H9 (cell line): ENCODE measurements around the gene SCYGR6. TPM values are rescaled to one million over a fixed set of nuclear protein-coding genes. Genes with fewer than 3 reads are reported as not detected.

Experiments used
- DNase-seq: peaks from one replicate; pipeline ENCODE4 v3.0.0-alpha.2; 2017
- H2AFZ ChIP-seq: one replicate; pipeline ENCODE4 v1.6.1; 2013; ENCODE audit warnings: mild to moderate bottlenecking, low read length, control low read depth, moderate library complexity
- H2AK5ac ChIP-seq: 2 replicates; pipeline ENCODE4 v1.6.1; 2013; ENCODE audit warnings: low read length, control low read depth, mixed read lengths; ENCODE audit not compliant: insufficient read length
- H2BK120ac ChIP-seq: one replicate; pipeline ENCODE4 v1.6.1; 2013; ENCODE audit warnings: low read depth, mild to moderate bottlenecking, low read length, control low read depth, inconsistent platforms; ENCODE audit not compliant: poor library complexity, severe bottlenecking
- H2BK12ac ChIP-seq: 2 replicates; pipeline ENCODE4 v1.6.1; 2013; ENCODE audit warnings: low read length, control low read depth, mixed read lengths, low read depth; ENCODE audit not compliant: insufficient read length
- H2BK15ac ChIP-seq: 2 replicates; pipeline ENCODE4 v1.6.1; 2013; ENCODE audit warnings: low read depth, low read length, control low read depth
- H2BK20ac ChIP-seq: one replicate; pipeline ENCODE4 v1.6.1; 2013; ENCODE audit warnings: low read depth, mild to moderate bottlenecking, low read length, control low read depth, inconsistent platforms; ENCODE audit not compliant: poor library complexity, severe bottlenecking
- H2BK5ac ChIP-seq: 2 replicates; pipeline ENCODE4 v1.6.1; 2013; ENCODE audit warnings: low read length, control low read depth, mixed read lengths; ENCODE audit not compliant: insufficient read length
- H3K14ac ChIP-seq: 2 replicates; pipeline ENCODE4 v1.6.1; 2013; ENCODE audit warnings: low read length, control low read depth; ENCODE audit not compliant: insufficient read depth
- H3K18ac ChIP-seq: 2 replicates; pipeline ENCODE4 v1.6.1; 2013; ENCODE audit warnings: low read depth, mild to moderate bottlenecking, mixed read lengths, low read length, control low read depth; ENCODE audit not compliant: insufficient read length
- H3K23ac ChIP-seq: 2 replicates; pipeline ENCODE4 v1.6.1; 2013; ENCODE audit warnings: low read length, control low read depth, mixed read lengths, low read depth; ENCODE audit not compliant: insufficient read length
- H3K23me2 ChIP-seq: 2 replicates; pipeline ENCODE4 v1.6.1; 2013; ENCODE audit warnings: low read depth, mild to moderate bottlenecking, mixed read lengths, low read length, control low read depth; ENCODE audit not compliant: insufficient read length, poor library complexity, severe bottlenecking
- H3K27ac ChIP-seq: 2 replicates; pipeline ENCODE4 v1.5.1; 2013; ENCODE audit warnings: low read length, control low read depth, mixed read lengths, low read depth; ENCODE audit not compliant: insufficient read length
- H3K27me3 ChIP-seq: 2 replicates; pipeline ENCODE4 v1.6.1; 2013; ENCODE audit warnings: low read length, control low read depth, inconsistent platforms; ENCODE audit not compliant: insufficient read depth
- H3K4ac ChIP-seq: 2 replicates; pipeline ENCODE4 v1.6.1; 2013; ENCODE audit warnings: low read depth, mild to moderate bottlenecking, control low read depth, inconsistent platforms, low read length, moderate library complexity
- H3K4me1 ChIP-seq: 2 replicates; pipeline ENCODE4 v1.6.1; 2013; ENCODE audit warnings: low read length, control low read depth, inconsistent platforms; ENCODE audit not compliant: insufficient read depth
- H3K4me2 ChIP-seq: 2 replicates; pipeline ENCODE4 v1.6.1; 2013; ENCODE audit warnings: low read length, control low read depth, mixed read lengths; ENCODE audit not compliant: insufficient read length, insufficient read depth
- H3K56ac ChIP-seq: 2 replicates; pipeline ENCODE4 v1.6.1; 2013; ENCODE audit warnings: low read depth, mild to moderate bottlenecking, mixed read lengths, low read length, control low read depth; ENCODE audit not compliant: insufficient read length
- H3K79me1 ChIP-seq: 2 replicates; pipeline ENCODE4 v1.6.1; 2013; ENCODE audit warnings: low read depth, mild to moderate bottlenecking, moderate library complexity, low read length, control low read depth, inconsistent platforms; ENCODE audit not compliant: insufficient read depth, poor library complexity, severe bottlenecking
- H3K79me2 ChIP-seq: 2 replicates; pipeline ENCODE4 v1.6.1; 2013; ENCODE audit warnings: low read length, control low read depth, inconsistent platforms; ENCODE audit not compliant: insufficient read depth
- H3K9ac ChIP-seq: 2 replicates; pipeline ENCODE4 v1.6.1; 2013; ENCODE audit warnings: low read length, control low read depth, mixed read lengths; ENCODE audit not compliant: insufficient read length; ENCODE audit errors: extremely low read depth
- H3K9me3 ChIP-seq: one replicate; pipeline ENCODE4 v1.6.1; 2013; ENCODE audit warnings: low read depth, low read length, inconsistent platforms; ENCODE audit not compliant: control insufficient read depth
- H3T11ph ChIP-seq: one replicate; pipeline ENCODE4 v1.6.1; 2013; ENCODE audit warnings: mild to moderate bottlenecking, low read length, control low read depth, inconsistent platforms
- H4K20me1 ChIP-seq: one replicate; pipeline ENCODE4 v1.6.1; 2013; ENCODE audit not compliant: control insufficient read depth, insufficient read length, insufficient read depth
- H4K5ac ChIP-seq: 2 replicates; pipeline ENCODE4 v1.6.1; 2013; ENCODE audit warnings: low read depth, mild to moderate bottlenecking, mixed read lengths, low read length, control low read depth; ENCODE audit not compliant: insufficient read length
- H4K8ac ChIP-seq: replicated peaks from 2 replicates; pipeline ENCODE4 v1.6.1; 2013; ENCODE audit warnings: low read length, control low read depth, mixed read lengths, low read depth; ENCODE audit not compliant: insufficient read length
- H4K91ac ChIP-seq: 2 replicates; pipeline ENCODE4 v1.6.1; 2013; ENCODE audit warnings: low read depth, mild to moderate bottlenecking, moderate library complexity, mixed read lengths, low read length, control low read depth; ENCODE audit not compliant: insufficient read length
- H3K27ac Mint-ChIP-seq, 3 experiments: 2 replicates in 2 of 3; 3 replicates in 1 of 3; pipeline ENCODE4 v1.8.0; 2020 to 2021; ENCODE audit warnings: mixed read lengths in 3 of 3, mild to moderate bottlenecking in 1 of 3, moderate library complexity in 1 of 3
- H3K27me3 Mint-ChIP-seq: 2 replicates; pipeline ENCODE4 v1.8.0; 2021; ENCODE audit warnings: low read depth, mild to moderate bottlenecking, moderate library complexity, mixed read lengths
- H3K36me3 Mint-ChIP-seq, 3 experiments: 2 replicates in 2 of 3; 3 replicates in 1 of 3; pipeline ENCODE4 v1.8.0; 2020 to 2021; ENCODE audit warnings: low read depth in 3 of 3, mixed read lengths in 3 of 3; ENCODE audit not compliant: insufficient read depth in 1 of 3
- H3K4me1 Mint-ChIP-seq, 2 experiments: 2 replicates each; pipeline ENCODE4 v1.8.0; 2020; ENCODE audit warnings: mixed read lengths in 2 of 2
- H3K4me3 Mint-ChIP-seq, 2 experiments: 2 replicates in 1 of 2; 3 replicates in 1 of 2; pipeline ENCODE4 v1.8.0; 2020 to 2021; ENCODE audit warnings: mild to moderate bottlenecking in 2 of 2, mixed read lengths in 2 of 2, moderate library complexity in 1 of 2
- H3K9me3 Mint-ChIP-seq, 2 experiments: 2 replicates in 1 of 2; 3 replicates in 1 of 2; pipeline ENCODE4 v1.8.0; 2020; ENCODE audit warnings: mild to moderate bottlenecking in 2 of 2, mixed read lengths in 2 of 2, moderate library complexity in 1 of 2
- CTCF ChIP-seq: fragments of 200-600 bp; sonication (generic); conservative IDR thresholded peaks from 3 replicates; pipeline ENCODE4 v1.8.0; 2021; ENCODE audit warnings: antibody characterized with exemption, mild to moderate bottlenecking
- WGBS: extraction: QIAGEN DNeasy Blood & Tissue Kit; methylation state at CpG from one replicate; pipeline ENCODE4 v1.1.7; 2013; ENCODE audit warnings: missing lambda C conversion rate, low lambda C conversion rate, mixed read lengths; ENCODE audit not compliant: insufficient read length; ENCODE audit errors: extremely low coverage; 5-methylcytosine and 5-hydroxymethylcytosine counted together
- total RNA-seq: library from RNA; stranded (reverse); gene quantifications from 2 replicates; pipeline ENCODE4 v1.2.1, GENCODE V29; 2021

SCYGR6 gene
- total RNA-seq, 1 experiment from 2014 or later: not detected

- Histone ChIP-seq H2AK5ac (no peak overlapping the region), H3K18ac (no peak overlapping the region), H3K4me2 (no peak overlapping the region), H4K91ac (no peak overlapping the region), H2BK5ac (no peak overlapping the region), H3K79me1 (no peaks in the 10 kb centered on the region), H3K23me2 (no peaks in the 10 kb centered on the region), H3K14ac (no peak overlapping the region), H3K9me3 (no peaks in the 10 kb centered on the region), H2BK20ac (no peak overlapping the region), H3K79me2 (no peaks in the 10 kb centered on the region), H3K23ac (no peak overlapping the region), H4K8ac (no peak overlapping the region), H2BK15ac (no peak overlapping the region), H4K5ac (no peak overlapping the region), H4K20me1 (no peaks in the 10 kb centered on the region), H3K4me1 (no peaks in the 10 kb centered on the region), H3K4ac (no peak overlapping the region), H2AFZ (no peak overlapping the region), H3K27me3 (no peaks in the 10 kb centered on the region), H3K56ac (no peak overlapping the region), H3K27ac (no peak overlapping the region), H3K9ac (no peak overlapping the region), H2BK12ac (no peak overlapping the region), H3T11ph (no peak overlapping the region), H2BK120ac (no peak overlapping the region)
- no peak for TF ChIP-seq CTCF
- no peak overlapping the region for H3K27ac Mint-ChIP-seq
- H3K4me3 Mint-ChIP-seq: no peak overlapping the region
- peaks cover 0 to 1% of the 10 kb centered on the region in 2 experiments; a peak in 3 of 4 replicates for H3K4me1 Mint-ChIP-seq
- H3K9me3 Mint-ChIP-seq: no peaks in the 10 kb centered on the region; a peak in 1 of 5 replicates
- no peak for DNase-seq
- no peaks in the 10 kb centered on the region for H3K36me3 Mint-ChIP-seq
- no CpG with 5 or more reads among the region's 4 CpGs for WGBS
- no peaks in the 10 kb centered on the region for H3K27me3 Mint-ChIP-seq
Measured at GRCh38 chr2:227765788-227766372, 41.3 kb upstream of the SCYGR6 start.
